LNCAP (cell line): ENCODE data around the gene SDF4.

Experiments used
- CTCF ChIP-seq: fragments of 450-650 bp; IDR thresholded peaks from 2 replicates; pipeline ENCODE4 v1.5.1; 2017; ENCODE audit warnings: mild to moderate bottlenecking

SDF4 gene

DNA sequence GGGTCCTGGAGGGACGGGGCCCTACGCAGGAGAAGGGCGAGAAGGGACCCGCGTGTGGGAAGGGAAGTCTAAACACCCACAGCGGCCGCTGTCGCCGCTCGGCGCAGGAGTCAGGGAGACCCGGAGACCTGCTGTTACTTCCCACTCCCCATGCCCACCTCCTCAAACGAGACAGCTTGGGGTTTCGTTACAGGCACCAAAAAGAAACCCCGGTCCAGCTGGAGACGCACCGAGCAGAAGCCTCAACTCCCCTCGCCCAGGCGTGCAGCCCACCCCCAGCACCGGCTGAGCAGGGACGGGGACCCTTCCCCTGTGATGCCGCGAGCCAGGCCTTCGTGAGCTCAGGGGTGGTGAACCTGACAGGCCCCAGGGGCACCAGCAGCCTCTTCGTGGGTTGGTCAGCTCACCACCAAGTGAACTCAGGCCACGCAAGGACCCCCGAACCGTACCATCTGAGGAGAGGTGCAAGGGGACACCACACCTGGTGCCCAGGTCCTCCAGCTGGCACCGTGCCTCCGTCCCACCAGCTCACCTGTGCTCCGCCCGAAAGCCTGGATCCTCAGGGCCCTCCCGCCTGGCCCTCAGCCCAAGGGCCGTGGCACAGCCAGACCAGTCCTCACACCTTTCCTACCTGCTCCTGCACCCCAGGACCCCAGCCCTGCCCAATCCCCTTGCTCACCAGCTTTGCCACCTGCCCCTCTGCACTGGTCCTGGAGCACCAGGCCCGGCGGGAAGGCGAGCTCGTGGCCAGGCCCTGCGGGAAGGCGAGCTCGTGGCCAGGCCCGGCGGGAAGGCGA is 5.0 kb downstream of the SDF4 start:
- TF ChIP-seq CTCF: no peak

DNA sequence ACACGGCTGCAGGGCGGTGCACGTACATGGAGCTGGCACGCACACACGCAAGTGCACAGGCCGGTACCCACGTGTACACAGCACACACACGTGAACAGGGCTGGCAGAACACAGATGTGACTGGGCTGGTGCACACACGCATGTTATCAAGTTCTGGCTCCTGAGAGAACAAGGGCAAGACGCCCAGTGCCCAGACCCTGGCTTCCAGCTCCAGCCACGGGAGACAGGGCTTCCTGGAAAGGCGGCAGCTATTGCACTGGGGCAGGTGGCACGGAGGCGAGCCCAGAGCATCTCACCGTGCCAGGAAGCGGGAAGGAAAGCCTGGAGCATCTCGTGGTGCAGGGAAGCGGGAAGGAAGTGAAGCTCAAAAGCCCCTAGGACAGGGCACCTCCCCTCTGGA is 5.9 kb downstream of the SDF4 start:
- TF ChIP-seq CTCF: no peak

- no peak for TF ChIP-seq CTCF
Measured at GRCh38 chr1:1225238-1225845, 6.5 kb downstream of the SDF4 start.

DNA sequence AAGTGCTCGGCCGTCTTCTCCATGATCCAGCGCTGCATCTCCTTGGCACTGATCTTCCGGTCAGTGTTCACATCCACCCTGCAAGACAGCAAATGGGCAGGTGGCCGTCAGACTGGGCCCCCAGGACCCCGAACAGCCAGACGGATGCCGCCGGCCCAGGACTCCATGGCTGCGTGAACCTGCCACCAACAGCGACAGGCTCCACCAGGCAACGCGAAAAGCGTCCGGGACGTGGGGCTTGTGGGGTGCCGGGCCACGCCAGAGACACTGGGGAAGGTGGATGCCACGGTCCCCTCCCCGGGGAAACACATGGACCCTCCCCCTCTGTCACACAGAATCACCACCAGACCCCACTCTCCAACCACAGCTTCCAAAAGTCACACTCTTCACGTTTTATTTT is 7.9 kb downstream of the SDF4 start:
- no peak for TF ChIP-seq CTCF

GRCh38 chr1:1223321-1223720 is 8.5 kb downstream of the SDF4 start:
- no peak for TF ChIP-seq CTCF

DNA sequence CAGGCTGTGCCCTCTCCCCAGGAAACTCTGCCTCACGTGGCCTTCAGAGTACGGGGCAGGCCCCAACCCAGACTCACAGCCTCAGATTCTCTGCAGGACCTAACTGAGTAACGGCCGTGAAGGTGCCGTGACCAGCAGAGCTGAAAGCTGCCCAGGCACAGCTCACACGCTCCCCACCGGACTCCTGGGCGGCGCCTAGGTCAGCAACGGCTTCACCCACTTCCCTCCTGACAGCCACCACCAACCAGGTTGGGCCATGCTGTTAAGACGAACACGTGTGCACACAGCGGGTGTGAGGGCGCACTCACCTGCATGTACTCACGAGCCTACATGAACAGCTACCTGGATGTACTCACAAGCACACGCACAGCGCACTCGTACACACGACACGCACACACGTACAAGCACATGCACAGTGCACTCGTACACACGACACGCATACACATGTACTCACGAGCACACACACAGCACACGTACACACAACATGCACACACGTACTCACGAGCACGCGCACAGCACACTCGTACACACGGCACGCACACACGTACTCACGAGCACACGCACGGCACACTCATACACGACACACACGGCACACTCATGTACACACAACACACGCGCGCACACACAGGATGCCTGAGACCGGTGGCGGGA is 9.1 kb downstream of the SDF4 start:
- TF ChIP-seq CTCF: no peak

DNA sequence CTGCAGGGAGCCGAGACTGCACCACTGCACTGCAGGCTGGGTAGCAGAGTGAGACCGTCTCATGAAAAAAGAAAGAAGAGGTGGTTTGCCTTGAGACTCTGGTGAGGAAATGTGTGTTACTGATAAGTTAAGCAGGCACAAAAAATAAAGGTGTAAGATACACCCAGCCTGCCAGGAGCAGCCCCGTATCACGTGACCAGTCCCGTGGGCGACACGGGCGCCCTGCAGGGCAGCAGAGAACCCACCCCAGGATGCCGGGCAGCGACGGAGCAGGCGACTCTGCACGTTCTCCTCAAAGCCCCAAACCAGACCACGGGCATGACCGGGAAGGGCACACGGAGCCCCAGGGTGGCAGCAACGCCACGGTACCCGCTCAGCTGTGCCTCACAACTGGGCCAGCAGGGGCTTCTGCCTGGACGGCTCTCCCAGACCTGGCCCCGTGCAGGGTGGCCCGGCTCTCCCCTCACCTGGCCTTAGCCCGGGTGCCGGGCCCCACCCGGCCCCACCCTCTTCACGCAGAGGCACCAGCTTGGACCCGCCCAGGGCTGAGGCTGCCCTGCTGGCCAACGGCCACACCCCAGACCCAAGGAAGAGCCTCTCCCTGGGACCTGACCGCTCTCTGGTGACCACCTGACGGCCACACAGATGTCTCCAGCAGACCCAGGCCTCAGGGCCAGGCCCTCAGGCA is 9.8 kb downstream of the SDF4 start:
- no peak for TF ChIP-seq CTCF
